HL-60 (cell line): ENCODE measurements around the gene POT1.

Experiments
- DNase-seq, 2 experiments: peaks; one replicate each; pipeline ENCODE4 v3.0.0-alpha.2; 2010 to 2020; ENCODE audit warnings: low read depth in 1 of 2, low spot score in 1 of 2
- H3K27ac ChIP-seq: fragments of 250-450 bp; sonication (Bioruptor Pico); replicated peaks from 2 replicates; pipeline ENCODE4 v1.5.1; 2020; ENCODE audit warnings: mild to moderate bottlenecking, moderate library complexity
- H3K27me3 ChIP-seq: fragments of 250-450 bp; sonication (Bioruptor Pico); 2 replicates; pipeline ENCODE4 v1.5.1; 2021; ENCODE audit warnings: mild to moderate bottlenecking, moderate library complexity; ENCODE audit not compliant: insufficient read depth, poor library complexity, severe bottlenecking
- H3K4me3 ChIP-seq: replicated peaks from 2 replicates; pipeline ENCODE4 v1.5.1; 2011; ENCODE audit warnings: mild to moderate bottlenecking, control low read depth, low read length; ENCODE audit not compliant: insufficient read depth
- CTCF ChIP-seq: IDR thresholded peaks from one replicate; pipeline ENCODE4 v1.5.1; 2011; ENCODE audit warnings: low read length, control low read depth, inconsistent platforms; ENCODE audit not compliant: insufficient read depth
- GABPA ChIP-seq: IDR thresholded peaks from 2 replicates; pipeline ENCODE4 v1.6.1; 2012; ENCODE audit warnings: low read depth
- POLR2AphosphoS5 ChIP-seq: IDR thresholded peaks from 2 replicates; pipeline ENCODE4 v1.6.1; 2012; ENCODE audit warnings: low read depth
- REST ChIP-seq: IDR thresholded peaks from 2 replicates; pipeline ENCODE4 v1.6.1; 2012; ENCODE audit warnings: low read depth; ENCODE audit not compliant: insufficient replicate concordance
- SPI1 ChIP-seq: IDR thresholded peaks from 2 replicates; pipeline ENCODE4 v1.6.1; 2012; ENCODE audit warnings: low read depth, mild to moderate bottlenecking, borderline replicate concordance

POT1 gene

GRCh38 chr7:124908259-124908658 is 21.4 kb downstream of the POT1 start:
- TF ChIP-seq POLR2AphosphoS5 (no peak), CTCF (no peak), SPI1 (no peak), REST (no peak), GABPA (no peak)
- no peak overlapping the region for H3K27ac ChIP-seq
- no peak overlapping the region for H3K4me3 ChIP-seq
- H3K27me3 ChIP-seq: no peaks in the 10 kb centered on the region
- no peak for DNase-seq

GRCh38 chr7:124907490-124907889 is 22.1 kb downstream of the POT1 start:
- DNase-seq: no peak
- Histone ChIP-seq H3K4me3 (no peak overlapping the region), H3K27ac (no peak overlapping the region), H3K27me3 (no peaks in the 10 kb centered on the region)
- no peak for TF ChIP-seq POLR2AphosphoS5
- no peak for TF ChIP-seq CTCF
- no peak for TF ChIP-seq SPI1
- no peak for TF ChIP-seq GABPA
- no peak for TF ChIP-seq REST

GRCh38 chr7:124898531-124898930 is 31.1 kb downstream of the POT1 start:
- H3K27me3 ChIP-seq: no peaks in the 10 kb centered on the region
- no peak for TF ChIP-seq SPI1
- no peak for TF ChIP-seq GABPA
- TF ChIP-seq POLR2AphosphoS5: no peak
- no peak for TF ChIP-seq CTCF
- TF ChIP-seq REST: no peak

More at GRCh38 chr7:124898531-124898930, 31.1 kb downstream of the POT1 start:
- H3K4me3 ChIP-seq: no peak overlapping the region
- H3K27ac ChIP-seq: no peak overlapping the region
- DNase-seq: no peak
